Measurements from ENCODE around the gene RXFP3.

Gene RXFP3

GRCh38 chr5:33984178-33984577 lies 48.0 kb downstream of the RXFP3 start:
- DNase-seq, result no peak

- DNase-seq, result no peak
Measured at GRCh38 chr5:33984671-33985124, 48.5 kb downstream of the RXFP3 start, which contains the start of gene SLC45A2. TSS of gene SLC45A2 (minus strand) at chr5:33984693. CDS start at chr5:33984583, 110 bp downstream.

- DNase-seq, result no peak
Measured at GRCh38 chr5:33985447-33985846, 49.3 kb downstream of the RXFP3 start.
